Fibroblast of skin of right quadriceps (primary cell): Measurements from ENCODE around the gene DPP10.
"Not testable (repeated sequence)": the region's sequence is repeated elsewhere in the genome, so short reads cannot be mapped to it uniquely, and the experiment has no call there.

ENCODE experiments used
- DNase-seq: peaks from one replicate; pipeline ENCODE4 v3.0.0-alpha.2; 2013

DPP10 gene

GRCh38 chr2:114442510-114442909 is at the start of gene DPP10:
DPP10 (plus strand) TSS chr2:114442641.
- DNase-seq = no peak

DNA sequence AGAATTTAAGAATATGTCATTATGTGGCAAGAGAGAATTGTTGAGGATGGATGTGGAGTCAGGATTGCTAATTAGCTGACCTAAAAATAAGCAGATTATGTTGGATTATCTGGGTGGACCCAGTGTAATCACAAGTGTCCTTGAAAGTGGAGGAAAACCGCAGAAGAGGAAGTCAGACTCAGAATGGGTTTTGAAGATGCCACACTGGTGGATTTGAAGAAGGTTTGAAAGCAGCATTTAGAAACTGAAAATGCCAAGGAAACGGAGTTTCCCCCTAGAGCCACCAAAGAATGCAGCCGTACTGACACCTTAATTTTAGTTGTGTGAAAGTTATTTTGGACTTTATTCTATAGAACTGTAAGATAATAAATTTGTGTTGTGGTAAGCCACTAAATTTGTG is 41.6 kb upstream of the DPP10 start:
- no peak for DNase-seq

- no peak for DNase-seq
These were observed 37.0 kb upstream of the DPP10 start for GRCh38 chr2:114405247-114406116.

DNA sequence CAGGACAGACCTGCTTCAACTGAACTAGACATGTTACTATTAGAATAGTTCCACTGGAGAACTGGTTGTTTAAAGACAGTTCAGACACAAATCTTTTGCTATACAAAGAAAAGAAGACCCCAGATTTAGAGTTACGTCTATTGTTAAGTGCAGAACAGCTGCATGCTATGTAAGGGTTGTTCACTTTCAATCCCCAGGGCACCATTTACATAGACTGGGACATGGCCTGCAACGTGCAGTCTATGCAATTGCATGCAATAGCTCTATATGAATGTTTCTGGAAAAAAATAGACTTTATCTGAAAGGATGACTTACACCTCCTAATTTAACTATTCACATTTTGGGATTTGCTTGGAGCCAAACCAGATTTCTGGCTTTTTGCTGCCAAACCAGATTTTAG is 36.1 kb upstream of the DPP10 start:
- no peak for DNase-seq

GRCh38 chr2:114407353-114407752 is 35.1 kb upstream of the DPP10 start:
- DNase-seq = not testable (repeated sequence)

- no peak for DNase-seq
These were observed 20.7 kb upstream of the DPP10 start for GRCh38 chr2:114421781-114422180.

- no peak for DNase-seq
These were observed 17.7 kb upstream of the DPP10 start for GRCh38 chr2:114424699-114425098.

- DNase-seq = no peak
These were observed 15.7 kb upstream of the DPP10 start for GRCh38 chr2:114426756-114427155.

DNA sequence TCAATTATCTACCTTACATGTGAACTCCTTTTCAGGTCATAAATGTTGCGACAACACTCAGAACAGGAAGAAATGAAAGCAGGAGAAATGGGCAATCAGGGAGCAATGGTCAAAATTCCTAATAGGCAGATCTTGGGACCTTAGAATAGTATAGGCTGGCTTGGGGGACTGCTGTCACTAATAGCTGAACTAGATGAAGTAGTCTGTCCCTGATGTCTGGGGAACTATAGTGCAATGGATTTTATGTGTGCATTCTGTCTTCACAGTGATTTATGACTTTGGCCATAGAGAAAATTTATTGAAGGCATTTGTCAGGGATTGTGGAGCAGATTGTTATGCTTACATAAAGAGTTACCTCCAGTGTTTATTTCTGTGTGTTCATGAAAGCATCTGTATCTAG is 6.1 kb upstream of the DPP10 start:
- DNase-seq = no peak

DNA sequence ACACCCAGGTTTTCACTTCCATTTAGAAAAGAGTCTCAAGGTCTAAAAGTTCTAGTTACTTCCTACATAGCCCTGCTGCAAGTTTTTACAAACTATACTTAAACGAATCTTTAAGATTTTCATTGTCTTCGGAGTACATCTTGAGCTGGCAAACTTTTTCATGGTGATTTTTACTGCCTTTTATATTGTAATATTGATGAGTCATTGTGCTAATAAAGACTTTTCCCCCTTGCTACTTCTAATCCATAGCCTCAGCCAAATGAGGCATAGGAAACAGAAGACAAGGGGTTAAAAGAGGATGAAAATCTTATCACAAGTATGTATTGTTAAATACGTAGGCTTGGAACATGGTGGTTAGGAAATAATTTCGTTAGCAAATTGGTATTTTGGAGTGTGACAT is 4.1 kb downstream of the DPP10 start:
- DNase-seq = no peak

- no peak for DNase-seq
These were observed 8.2 kb downstream of the DPP10 start for GRCh38 chr2:114450639-114451038.

DNA sequence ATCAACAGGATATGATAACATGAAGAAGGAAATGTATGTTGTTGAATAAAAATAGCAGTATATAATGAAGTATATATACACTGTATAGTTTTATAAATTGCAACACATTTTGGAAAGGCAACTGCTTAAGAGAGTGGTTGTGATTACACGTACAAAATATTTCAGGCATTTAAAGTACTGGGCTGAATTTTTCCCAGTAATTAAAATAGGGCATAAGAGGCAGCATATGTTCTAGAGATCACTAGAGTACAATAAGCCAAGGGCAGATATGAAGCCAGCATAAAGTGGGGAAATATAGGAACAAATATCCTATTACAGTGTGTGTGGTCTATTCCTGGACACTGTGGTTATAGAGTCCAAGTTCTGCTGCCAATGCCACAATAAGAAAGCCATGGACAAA is 14.1 kb downstream of the DPP10 start:
- no peak for DNase-seq

- no peak for DNase-seq
These were observed 15.5 kb downstream of the DPP10 start for GRCh38 chr2:114457956-114458355.

- no peak for DNase-seq
These were observed 18.7 kb downstream of the DPP10 start for GRCh38 chr2:114461116-114461515.

- DNase-seq = no peak
These were observed 22.7 kb downstream of the DPP10 start for GRCh38 chr2:114464961-114465706.

GRCh38 chr2:114468343-114468742 is 25.9 kb downstream of the DPP10 start:
- DNase-seq = no peak

DNA sequence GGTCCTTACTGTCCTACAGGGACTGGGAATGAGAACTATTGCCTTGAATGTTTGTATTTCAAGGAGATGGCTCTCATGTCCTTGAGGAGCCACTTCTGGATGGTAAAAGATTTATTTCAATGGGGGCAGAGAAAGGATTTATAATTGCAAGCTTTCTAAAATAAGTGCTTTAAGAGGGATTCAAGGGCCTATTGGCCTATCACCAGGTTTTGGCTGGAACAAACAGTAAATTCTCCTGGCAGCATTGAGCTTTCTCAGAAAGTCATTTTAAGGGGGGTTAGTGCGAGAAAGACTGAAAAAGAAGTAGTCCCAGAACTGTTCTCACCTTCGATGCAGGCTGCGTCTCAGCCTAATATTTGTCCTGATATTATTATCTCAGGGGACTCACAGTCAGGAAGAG is 29.8 kb downstream of the DPP10 start:
- no peak for DNase-seq

GRCh38 chr2:114472726-114473125 is 30.3 kb downstream of the DPP10 start:
- no peak for DNase-seq

DNA sequence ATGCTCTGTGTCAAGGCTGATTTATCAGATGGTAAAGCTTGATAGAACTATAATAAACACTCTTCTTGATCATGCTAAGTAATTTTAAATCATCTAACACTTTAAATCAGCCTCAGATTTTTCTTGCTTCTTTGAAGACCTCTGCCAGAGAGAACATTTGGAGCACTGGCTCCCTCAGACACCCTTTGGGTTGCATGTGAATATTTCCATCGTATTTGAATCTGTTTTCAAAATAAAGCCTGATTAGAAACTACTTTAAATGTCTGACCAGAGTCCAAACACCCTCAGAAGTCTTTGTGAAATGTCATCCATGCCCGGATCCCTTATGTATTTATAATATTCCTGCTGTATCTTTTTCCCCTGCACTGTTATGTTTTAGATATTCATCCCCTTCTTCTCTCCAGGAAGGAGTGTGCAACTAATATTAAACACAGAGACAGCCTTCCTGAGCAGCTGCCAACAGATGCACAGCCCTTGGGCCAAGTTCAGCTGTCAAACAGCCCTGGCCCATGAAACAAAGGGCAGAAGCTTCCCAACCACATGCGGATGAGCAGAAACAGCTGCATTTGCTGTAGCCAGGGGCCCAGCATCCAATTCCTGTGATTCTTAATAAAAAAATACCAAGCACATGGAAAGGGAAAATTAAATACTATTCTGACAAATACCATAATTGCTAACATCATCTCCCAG is 46.5 kb downstream of the DPP10 start:
- DNase-seq = no peak

- no peak for DNase-seq
These were observed 52.6 kb downstream of the DPP10 start for GRCh38 chr2:114495046-114495445.

DNA sequence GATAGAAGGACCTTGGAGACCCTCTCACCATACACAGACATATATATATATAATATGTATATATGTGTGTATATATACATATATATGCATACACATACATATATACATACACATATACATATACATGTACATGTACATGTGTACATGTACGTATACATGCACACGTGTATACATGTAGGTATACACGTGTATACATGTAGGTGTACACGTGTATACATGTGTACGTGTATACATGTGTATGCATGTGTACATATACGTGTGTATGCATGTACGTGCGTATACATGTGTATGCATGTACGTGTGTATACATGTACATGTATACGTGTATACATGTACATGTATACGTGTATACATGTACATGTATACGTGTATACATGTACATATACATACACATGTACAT is 54.5 kb downstream of the DPP10 start:
- no peak for DNase-seq

- no peak for DNase-seq
These were observed 56.7 kb downstream of the DPP10 start for GRCh38 chr2:114499101-114499500.

GRCh38 chr2:114507744-114508143 is 65.3 kb downstream of the DPP10 start:
- no peak for DNase-seq

- no peak for DNase-seq
These were observed 73.4 kb downstream of the DPP10 start for GRCh38 chr2:114515882-114516281.
